ENCODE measurements around the gene APP.

DNA sequence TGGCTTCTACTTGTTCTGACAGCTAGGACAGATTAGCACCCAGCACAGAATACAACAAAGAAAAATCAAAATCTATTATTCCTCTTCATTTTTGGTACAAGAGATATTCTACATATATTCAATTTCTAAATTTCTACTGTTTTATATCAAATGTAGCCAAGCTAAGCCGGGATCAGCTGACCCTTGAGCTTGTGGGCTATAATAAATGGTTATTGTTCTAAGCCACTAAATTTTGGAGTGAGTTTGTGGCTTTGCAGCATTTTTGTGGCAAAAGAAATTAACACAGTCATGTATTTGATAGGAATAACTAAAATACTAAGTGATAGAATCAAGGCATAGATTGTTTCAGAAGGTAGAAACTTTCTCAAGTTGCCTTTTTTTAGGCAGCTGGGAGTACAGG, 50.7 kb downstream of the APP start:
- TF ChIP-seq, protein P1, sequence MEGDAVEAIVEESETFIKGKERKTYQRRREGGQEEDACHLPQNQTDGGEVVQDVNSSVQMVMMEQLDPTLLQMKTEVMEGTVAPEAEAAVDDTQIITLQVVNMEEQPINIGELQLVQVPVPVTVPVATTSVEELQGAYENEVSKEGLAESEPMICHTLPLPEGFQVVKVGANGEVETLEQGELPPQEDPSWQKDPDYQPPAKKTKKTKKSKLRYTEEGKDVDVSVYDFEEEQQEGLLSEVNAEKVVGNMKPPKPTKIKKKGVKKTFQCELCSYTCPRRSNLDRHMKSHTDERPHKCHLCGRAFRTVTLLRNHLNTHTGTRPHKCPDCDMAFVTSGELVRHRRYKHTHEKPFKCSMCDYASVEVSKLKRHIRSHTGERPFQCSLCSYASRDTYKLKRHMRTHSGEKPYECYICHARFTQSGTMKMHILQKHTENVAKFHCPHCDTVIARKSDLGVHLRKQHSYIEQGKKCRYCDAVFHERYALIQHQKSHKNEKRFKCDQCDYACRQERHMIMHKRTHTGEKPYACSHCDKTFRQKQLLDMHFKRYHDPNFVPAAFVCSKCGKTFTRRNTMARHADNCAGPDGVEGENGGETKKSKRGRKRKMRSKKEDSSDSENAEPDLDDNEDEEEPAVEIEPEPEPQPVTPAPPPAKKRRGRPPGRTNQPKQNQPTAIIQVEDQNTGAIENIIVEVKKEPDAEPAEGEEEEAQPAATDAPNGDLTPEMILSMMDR (IDR thresholded peaks at IDR 0.05), result no peak
- no peak for TF ChIP-seq POLR2AphosphoS5 (IDR thresholded peaks at IDR 0.05)
- no peak for TF ChIP-seq POLR2A (IDR thresholded peaks at IDR 0.05)
- TF ChIP-seq EP300 (IDR thresholded peaks at IDR 0.05), result no peak
